GM12874 (cell line): Measurements from ENCODE around the gene NLRC5.

ENCODE experiments used
- TF ChIP-seq, protein P1 (sequence below): IDR thresholded peaks from 2 replicates; pipeline ENCODE4 v1.5.1; 2011; ENCODE audit warnings: low read depth, mild to moderate bottlenecking, control low read depth, low read length, moderate library complexity; ENCODE audit not compliant: insufficient read depth

The NLRC5 gene

GRCh38 chr16:57001026-57001679 is 11.8 kb downstream of the NLRC5 start:
- TF ChIP-seq, protein P1, sequence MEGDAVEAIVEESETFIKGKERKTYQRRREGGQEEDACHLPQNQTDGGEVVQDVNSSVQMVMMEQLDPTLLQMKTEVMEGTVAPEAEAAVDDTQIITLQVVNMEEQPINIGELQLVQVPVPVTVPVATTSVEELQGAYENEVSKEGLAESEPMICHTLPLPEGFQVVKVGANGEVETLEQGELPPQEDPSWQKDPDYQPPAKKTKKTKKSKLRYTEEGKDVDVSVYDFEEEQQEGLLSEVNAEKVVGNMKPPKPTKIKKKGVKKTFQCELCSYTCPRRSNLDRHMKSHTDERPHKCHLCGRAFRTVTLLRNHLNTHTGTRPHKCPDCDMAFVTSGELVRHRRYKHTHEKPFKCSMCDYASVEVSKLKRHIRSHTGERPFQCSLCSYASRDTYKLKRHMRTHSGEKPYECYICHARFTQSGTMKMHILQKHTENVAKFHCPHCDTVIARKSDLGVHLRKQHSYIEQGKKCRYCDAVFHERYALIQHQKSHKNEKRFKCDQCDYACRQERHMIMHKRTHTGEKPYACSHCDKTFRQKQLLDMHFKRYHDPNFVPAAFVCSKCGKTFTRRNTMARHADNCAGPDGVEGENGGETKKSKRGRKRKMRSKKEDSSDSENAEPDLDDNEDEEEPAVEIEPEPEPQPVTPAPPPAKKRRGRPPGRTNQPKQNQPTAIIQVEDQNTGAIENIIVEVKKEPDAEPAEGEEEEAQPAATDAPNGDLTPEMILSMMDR: no peak

DNA sequence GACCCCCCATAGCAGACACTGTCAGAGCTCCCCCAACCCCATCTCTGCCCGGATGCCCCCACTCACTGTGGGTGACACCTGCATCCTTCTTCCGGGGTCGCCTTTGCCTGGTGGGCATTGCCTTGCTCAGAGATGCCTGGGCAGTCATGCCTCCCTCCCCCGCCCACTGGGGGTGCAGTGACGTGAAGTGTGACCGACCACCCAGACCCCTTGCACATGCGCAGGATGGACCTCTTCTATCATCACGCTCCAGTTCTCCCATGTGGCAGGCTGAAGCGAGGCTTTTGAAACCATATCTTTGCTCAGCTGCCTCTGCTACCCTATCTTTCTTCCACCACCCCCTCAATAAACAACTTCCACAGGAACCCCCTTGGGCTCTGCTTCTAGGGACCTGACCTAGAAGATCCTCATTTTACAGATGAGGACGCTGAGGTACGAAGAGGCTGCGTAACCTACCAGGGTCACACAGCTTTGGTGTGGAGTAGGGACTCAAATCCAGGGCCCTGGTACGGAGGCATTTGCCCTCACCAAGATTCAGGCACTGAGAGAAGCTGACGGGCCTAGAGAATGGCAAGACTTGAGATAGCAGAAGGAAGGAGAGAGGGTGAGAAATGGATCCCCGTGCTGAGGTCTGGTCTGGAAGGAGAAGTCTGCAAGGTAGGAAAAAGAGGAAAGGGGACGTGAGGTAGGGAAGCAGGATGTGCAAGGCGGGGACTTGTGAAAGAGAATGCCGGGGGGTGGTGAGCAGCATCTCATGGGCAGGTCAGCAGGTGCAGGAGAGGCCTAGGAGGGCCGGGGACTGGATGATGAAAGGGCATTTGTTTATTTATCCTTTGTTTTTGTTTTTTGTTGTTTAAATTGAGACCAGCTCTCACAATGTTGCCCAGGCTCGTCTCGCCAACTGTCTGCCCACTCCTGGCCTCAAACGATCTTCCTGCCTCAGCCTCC is 14.4 kb downstream of the NLRC5 start:
- TF ChIP-seq, protein P1: no peak

DNA sequence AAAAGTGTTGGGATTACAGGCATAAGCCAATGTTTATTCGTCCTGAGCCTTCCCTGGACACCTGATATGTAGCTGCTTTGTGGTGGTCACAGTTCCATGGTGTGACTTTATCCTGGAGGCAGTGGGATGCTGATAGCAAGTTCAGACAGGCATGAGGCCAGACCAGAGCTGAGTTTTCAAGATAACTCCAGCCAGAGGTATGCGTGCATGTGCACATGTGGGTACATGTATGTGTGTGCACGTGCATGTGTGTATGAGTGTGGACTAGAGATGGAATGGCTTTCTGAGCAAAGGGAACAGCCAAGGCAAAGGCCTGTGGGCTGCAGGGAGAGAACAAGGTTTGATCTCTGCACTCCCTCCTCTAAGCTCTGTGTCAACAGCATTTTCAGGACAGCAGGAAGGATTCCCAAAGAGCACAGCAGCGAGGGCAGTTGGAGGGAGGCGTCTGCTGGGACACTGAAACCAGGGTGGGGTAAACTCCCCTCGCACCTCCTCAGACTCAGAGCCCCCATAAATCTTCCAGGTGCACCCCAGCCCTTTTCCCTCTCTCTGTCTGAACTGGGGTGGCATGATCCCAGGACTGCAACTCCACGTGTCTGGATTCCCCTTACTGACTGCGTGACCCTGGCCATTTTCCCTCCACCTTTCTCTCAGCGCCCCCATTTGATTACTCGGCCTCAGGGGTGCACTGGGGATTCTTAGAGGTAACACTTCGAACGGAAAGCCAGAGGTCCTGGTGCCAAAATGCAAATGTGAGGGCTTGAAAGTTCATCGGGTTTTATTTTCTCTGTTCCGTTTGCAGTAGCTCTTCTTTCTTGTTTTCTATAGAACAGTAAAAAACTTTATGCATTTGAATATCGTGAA is 15.3 kb downstream of the NLRC5 start:
- TF ChIP-seq, protein P1: no peak

GRCh38 chr16:57007050-57007449 is 17.7 kb downstream of the NLRC5 start:
- TF ChIP-seq, protein P1: no peak

DNA sequence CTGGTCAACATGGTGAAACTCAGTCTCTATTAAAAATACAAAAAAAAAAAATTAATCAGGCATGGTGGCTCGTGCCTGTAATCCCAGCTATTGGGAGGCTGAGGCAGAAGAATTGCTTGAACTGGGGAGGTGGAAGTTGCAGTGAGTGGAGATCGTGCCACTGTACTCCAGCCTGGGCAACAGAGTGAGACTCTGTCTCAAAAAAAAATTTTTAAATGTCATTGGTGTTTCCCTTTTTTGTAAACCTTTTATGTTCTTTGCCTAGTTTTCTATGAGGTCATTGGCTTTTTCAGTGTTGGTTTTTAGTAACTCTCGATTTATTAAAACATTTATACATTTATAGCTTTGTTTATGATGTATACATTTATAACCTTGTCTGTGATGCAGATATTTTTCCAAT is 18.2 kb downstream of the NLRC5 start:
- TF ChIP-seq, protein P1: no peak

- TF ChIP-seq, protein P1: no peak
Observed at GRCh38 chr16:57008440-57008839, 19.1 kb downstream of the NLRC5 start.

GRCh38 chr16:57009643-57010170 is 20.4 kb downstream of the NLRC5 start:
- TF ChIP-seq, protein P1: no peak
